GM19239 (cell line): ENCODE measurements around the gene SLC44A4.

ENCODE experiments used
- DNase-seq: peaks from one replicate; pipeline ENCODE4 v3.0.0; 2011; ENCODE audit warnings: low spot score; ENCODE audit not compliant: insufficient read length
- FAIRE-seq: peaks from 2 replicates; lab custom pipeline; 2011; peaks lifted over from hg19 to GRCh38; lab: Jason Lieb, UNC

Gene SLC44A4

GRCh38 chr6:31815025-31815838 lies 63.6 kb downstream of the SLC44A4 start, which contains the start of the genes HSPA1A and HSPA1L:
Gene HSPA1A (plus strand): TSS chr6:31815543. CDS start chr6:31815757, 214 bp downstream.
Gene HSPA1L (minus strand): TSS chr6:31815283. CDS start chr6:31811972, 3,311 bp downstream.
- no peak for DNase-seq
- FAIRE-seq, result peak; percentile 55

- FAIRE-seq (peak; percentile 57), DNase-seq (no peak)
These were observed 64.1 kb downstream of the SLC44A4 start for GRCh38 chr6:31814677-31815024.

- no peak for FAIRE-seq
These were observed 65.3 kb downstream of the SLC44A4 start for GRCh38 chr6:31813465-31813849.

More at GRCh38 chr6:31813465-31813849, 65.3 kb downstream of the SLC44A4 start:
- DNase-seq, result no peak
